C4-2B (cell line): ENCODE measurements around the gene PRPF39.

Experiments
- ZFX ChIP-seq: fragments of 450-650 bp; IDR thresholded peaks from 2 replicates; pipeline ENCODE4 v1.6.1; 2017
- TF ChIP-seq, protein P1 (sequence below): fragments of 450-650 bp; conservative IDR thresholded peaks from 2 replicates; pipeline ENCODE4 v1.5.1; 2017; ENCODE audit warnings: mild to moderate bottlenecking

DNA sequence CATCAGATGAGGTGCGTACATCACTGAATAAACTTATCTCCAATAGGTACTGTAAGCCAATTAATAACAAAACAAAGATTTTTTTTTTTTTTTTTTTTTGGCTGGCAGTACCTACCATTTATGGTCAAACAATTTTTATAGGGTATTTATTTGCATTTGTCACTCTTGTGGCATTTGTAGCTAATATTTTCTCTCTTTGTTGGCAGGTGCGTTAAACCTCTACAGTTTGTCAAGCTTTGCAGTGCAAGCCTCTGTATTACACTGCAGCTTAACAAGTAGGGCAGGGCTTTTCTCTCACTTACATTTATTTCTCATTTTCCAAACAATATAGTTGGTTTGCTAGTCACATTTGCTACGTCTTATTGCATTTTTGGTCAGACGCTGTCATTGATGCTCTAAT, 12.3 kb downstream of the PRPF39 start:
- TF ChIP-seq, protein P1, sequence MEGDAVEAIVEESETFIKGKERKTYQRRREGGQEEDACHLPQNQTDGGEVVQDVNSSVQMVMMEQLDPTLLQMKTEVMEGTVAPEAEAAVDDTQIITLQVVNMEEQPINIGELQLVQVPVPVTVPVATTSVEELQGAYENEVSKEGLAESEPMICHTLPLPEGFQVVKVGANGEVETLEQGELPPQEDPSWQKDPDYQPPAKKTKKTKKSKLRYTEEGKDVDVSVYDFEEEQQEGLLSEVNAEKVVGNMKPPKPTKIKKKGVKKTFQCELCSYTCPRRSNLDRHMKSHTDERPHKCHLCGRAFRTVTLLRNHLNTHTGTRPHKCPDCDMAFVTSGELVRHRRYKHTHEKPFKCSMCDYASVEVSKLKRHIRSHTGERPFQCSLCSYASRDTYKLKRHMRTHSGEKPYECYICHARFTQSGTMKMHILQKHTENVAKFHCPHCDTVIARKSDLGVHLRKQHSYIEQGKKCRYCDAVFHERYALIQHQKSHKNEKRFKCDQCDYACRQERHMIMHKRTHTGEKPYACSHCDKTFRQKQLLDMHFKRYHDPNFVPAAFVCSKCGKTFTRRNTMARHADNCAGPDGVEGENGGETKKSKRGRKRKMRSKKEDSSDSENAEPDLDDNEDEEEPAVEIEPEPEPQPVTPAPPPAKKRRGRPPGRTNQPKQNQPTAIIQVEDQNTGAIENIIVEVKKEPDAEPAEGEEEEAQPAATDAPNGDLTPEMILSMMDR = no peak
- no peak for TF ChIP-seq ZFX
